ENCODE measurements around the gene EMILIN2.

GRCh38 chr18:2912357-2913299 lies 65.8 kb downstream of the EMILIN2 start:
- TF ChIP-seq CTCF (IDR thresholded peaks at IDR 0.05; ENCODE audit: low read depth, low read length) (no peak), MAX (IDR thresholded peaks at IDR 0.05; ENCODE audit: low read depth, low read length) (no peak)
